Body of pancreas (tissue), 4 donors: ENCODE results near the gene GOLGA8R. TPM values are rescaled to one million over a fixed set of nuclear protein-coding genes. Genes with fewer than 3 reads are reported as not detected.
"Not testable (repeated sequence)": the region's sequence is repeated elsewhere in the genome, so short reads cannot be mapped to it uniquely, and the experiment has no call there.

Experiments used
- ATAC-seq: fragments of 150-250 bp; one replicate; pipeline ENCODE4 v1.9.1; 2016
- DNase-seq, 4 donors: peaks; one replicate each; pipeline ENCODE4 v3.0.0-alpha.2; 2019
- H3K27ac ChIP-seq, 4 donors: fragments of 200-600 bp; sonication (generic); 1 replicate in 3 of 4; 2 replicates in 1 of 4; pipeline versions ENCODE4 v1.5.1 to v1.6.1; 2016 to 2019; ENCODE audit warnings: mild to moderate bottlenecking in 1 of 4, mixed read lengths in 1 of 4, moderate library complexity in 1 of 4
- H3K27me3 ChIP-seq, 2 donors: fragments of 200-600 bp; sonication (generic); one replicate each; pipeline ENCODE4 v1.6.0; 2016; ENCODE audit warnings: mild to moderate bottlenecking in 1 of 2
- H3K36me3 ChIP-seq, 2 donors: fragments of 200-600 bp; sonication (generic); replicated peaks in 1 of 2; 2 replicates each; pipeline ENCODE4 v1.5.1; 2016; ENCODE audit warnings: low read depth in 2 of 2; ENCODE audit not compliant: insufficient read depth in 1 of 2
- H3K4me1 ChIP-seq: fragments of 200-600 bp; sonication (generic); one replicate; pipeline ENCODE4 v1.6.0; 2016
- H3K4me3 ChIP-seq, 2 donors: fragments of 200-600 bp; sonication (generic); 1 replicate in 1 of 2; 2 replicates in 1 of 2; pipeline ENCODE4 v1.5.1; 2016 to 2019
- H3K9me3 ChIP-seq, 3 donors: fragments of 200-600 bp; sonication (generic); 1 replicate in 2 of 3; 2 replicates in 1 of 3; pipeline ENCODE4 v1.5.1; 2016
- WGBS, 2 donors: methylation state at CpG; one replicate each; pipeline ENCODE4 v1.1.5; 2017; 5-methylcytosine and 5-hydroxymethylcytosine counted together
- intact Hi-C: fragments of 100-400 bp; cut with DNase I; formaldehyde crosslinking; loops from one replicate; pipeline ENCODE4 v1.15.1; 2023
- total RNA-seq, 2 donors: library from RNA; depleted of rRNA; stranded (reverse); fragments of >200 nt; gene quantifications; one replicate each; pipeline ENCODE4 v1.1.0, GENCODE V29; 2016
- TF ChIP-seq, protein P1 (sequence below), 7 experiments: fragments of 450-650 bp in 4 of 7; fragments of 200-600 bp in 3 of 7; sonication (generic) in 3 of 7; IDR thresholded peaks; one replicate each; pipeline ENCODE4 v1.5.1; 2016 to 2019; ENCODE audit warnings: antibody characterized with exemption in 7 of 7

The GOLGA8R gene
- total RNA-seq, 2 donors from 2014 or later: 6.2 to 6.6 TPM

DNA sequence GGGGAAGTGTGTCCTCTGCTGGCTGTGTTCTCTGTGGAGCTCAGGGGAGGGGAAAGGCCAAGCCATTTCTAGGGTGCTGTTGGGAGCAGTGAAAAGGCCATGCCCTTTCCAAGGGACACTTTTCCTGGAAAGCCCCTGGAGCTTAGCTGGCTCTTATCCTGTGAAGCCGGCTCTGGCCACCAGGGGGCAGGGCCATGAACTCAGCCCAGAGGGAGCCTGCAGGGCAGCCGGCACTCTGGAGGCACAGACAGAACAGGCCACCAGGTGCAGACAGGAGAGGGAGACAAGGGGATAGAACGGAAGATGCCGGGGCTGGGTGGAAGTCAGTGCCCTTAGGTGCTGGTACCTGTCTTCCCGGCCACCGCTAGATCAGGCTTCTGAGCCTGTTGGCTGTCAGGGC lies 15.1 kb downstream of the GOLGA8R start:
- peak; percentile 73 to 84 (median 81) for DNase-seq
- H3K9me3 ChIP-seq, ATAC-seq, H3K27me3 ChIP-seq, H3K36me3 ChIP-seq, H3K4me1 ChIP-seq, intact Hi-C loops, H3K27ac ChIP-seq, H3K4me3 ChIP-seq: not testable (repeated sequence)
- 0% methylated on average over 2 of the region's 6 CpGs; no CpG with 5 or more reads in 1 of the 2 donors for WGBS, 2 donors
- TF ChIP-seq, protein P1, sequence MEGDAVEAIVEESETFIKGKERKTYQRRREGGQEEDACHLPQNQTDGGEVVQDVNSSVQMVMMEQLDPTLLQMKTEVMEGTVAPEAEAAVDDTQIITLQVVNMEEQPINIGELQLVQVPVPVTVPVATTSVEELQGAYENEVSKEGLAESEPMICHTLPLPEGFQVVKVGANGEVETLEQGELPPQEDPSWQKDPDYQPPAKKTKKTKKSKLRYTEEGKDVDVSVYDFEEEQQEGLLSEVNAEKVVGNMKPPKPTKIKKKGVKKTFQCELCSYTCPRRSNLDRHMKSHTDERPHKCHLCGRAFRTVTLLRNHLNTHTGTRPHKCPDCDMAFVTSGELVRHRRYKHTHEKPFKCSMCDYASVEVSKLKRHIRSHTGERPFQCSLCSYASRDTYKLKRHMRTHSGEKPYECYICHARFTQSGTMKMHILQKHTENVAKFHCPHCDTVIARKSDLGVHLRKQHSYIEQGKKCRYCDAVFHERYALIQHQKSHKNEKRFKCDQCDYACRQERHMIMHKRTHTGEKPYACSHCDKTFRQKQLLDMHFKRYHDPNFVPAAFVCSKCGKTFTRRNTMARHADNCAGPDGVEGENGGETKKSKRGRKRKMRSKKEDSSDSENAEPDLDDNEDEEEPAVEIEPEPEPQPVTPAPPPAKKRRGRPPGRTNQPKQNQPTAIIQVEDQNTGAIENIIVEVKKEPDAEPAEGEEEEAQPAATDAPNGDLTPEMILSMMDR (IDR thresholded peaks at IDR 0.05): peak; percentile 13 to 46 (median 37)

DNA sequence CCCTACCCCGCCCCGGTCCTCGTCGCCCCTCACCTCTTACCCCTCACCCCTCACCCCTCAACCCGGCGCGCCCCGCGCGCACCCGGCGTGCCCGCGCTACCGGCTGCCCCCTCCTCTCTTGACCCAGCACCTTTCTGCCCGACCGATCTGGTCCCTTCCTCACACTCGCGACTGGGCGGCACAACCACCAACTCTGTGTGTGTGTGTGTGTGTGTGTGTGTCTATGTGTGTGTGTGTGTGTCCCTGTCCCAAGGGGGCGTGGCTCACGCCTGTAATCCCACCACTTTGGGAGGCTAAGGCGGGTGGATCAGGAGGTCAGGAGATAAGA lies 20.4 kb downstream of the GOLGA8R start:
- intact Hi-C loops: not testable (repeated sequence)
- ATAC-seq: peak; percentile 24
- WGBS, 2 donors: no CpG with 5 or more reads among the region's 23 CpGs

DNA sequence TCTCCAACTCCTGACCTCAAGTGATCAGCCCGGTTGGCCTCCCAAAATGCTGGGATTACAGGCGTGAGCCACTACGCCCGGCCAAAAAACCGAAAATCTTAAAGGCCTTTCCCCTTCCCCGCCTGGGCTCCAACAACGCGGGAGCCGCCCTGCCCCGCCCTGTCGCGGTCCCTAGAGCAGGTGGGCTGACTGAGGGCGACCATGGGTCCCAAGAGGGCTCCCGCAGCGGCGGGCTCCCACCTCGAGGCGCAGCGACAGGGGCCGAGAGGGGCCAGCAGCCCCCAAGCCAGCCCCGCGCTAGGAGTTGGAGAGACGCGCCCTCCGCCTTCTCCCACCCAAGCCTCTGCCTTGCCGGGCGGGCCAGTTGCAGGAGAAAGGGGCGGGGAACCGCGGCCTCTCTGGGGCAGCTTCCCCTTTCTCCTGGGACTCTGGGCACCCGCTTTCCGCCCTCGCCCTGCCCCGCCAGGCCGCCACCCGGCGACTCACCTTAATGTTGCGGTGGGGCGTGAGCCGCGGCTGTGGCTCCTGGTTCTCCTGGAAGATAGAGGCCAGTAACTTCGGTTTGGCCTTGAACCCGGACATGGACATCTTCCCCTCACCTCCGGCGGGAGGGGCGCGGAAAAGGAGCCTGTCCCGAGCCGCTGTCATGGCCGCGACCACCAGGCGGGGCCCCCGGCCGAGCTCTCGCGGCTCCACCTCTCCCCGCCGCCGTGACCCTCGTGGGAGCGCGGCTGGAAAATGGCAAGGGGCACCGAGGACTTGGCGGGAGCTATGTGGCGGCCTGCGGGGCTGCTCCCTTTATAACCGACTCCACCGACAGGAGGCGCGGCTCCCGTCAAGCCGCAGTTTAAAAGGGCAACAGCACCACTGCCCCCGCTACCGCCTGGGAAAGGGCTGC lies 21.0 kb downstream of the GOLGA8R start, which contains the start of gene CHRFAM7A:
Gene CHRFAM7A, minus strand, starts transcription at position 775 of the 898 bp plus-strand sequence. CDS start 10,189 bp downstream, outside the sequence.
- H3K36me3 ChIP-seq, H3K9me3 ChIP-seq, H3K27me3 ChIP-seq, H3K27ac ChIP-seq, H3K4me1 ChIP-seq, DNase-seq, H3K4me3 ChIP-seq, intact Hi-C loops: not testable (repeated sequence)
- ATAC-seq: peak; percentile 75
- WGBS, 2 donors: no CpG with 5 or more reads among the region's 74 CpGs

More for the DNA sequence above, 20.4 kb downstream of the GOLGA8R start:
- not testable (repeated sequence) for DNase-seq, H3K27ac ChIP-seq, H3K27me3 ChIP-seq, H3K4me1 ChIP-seq, H3K4me3 ChIP-seq, H3K36me3 ChIP-seq, H3K9me3 ChIP-seq

DNA sequence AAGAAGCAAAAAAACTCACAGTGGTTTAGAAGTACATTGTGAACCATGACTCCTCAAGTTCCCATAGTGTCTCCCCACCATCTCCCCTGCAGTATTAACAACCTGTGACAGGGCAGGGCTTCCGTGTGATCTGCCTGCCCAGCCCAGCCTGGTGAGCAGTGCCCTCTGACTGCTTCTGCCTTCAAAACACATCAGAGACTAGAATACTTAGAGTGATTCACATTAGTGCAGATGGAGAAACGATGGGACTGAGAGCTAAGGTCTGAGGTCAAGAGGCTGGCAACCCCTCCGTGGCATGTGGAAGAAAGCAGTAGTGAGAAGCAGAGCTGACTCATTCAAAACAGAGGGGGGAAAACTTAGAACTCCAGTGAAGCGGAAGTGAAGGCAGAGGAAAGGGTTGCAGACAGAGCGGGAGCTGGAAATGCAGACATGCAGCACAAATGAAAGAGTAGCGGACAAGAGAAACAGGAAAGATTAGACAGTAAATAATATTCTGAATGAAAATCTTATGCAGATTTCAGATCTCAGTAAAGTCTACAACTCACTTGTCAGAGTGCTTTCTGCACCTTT lies 27.7 kb downstream of the GOLGA8R start:
- DNase-seq, ATAC-seq, H3K27ac ChIP-seq, intact Hi-C loops, H3K4me3 ChIP-seq, H3K36me3 ChIP-seq, H3K4me1 ChIP-seq, H3K9me3 ChIP-seq, H3K27me3 ChIP-seq: not testable (repeated sequence)
- WGBS, 2 donors: no CpG with 5 or more reads among the region's 6 CpGs

DNA sequence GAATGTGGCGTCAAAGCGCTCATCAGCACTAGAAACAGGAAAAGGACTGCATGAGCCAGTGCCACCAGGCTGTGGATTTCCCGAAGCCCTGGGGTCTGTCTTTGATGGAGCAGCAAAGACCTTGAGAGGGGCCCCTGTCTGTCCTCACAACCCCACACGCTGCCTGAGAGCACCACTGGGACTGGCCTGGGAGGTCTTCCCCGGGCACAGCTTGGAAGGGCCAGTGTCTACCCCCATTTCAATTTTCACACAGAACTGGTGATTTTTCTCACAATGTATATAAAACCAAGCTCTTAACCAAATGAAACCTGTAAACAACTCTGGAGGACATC lies 37.0 kb downstream of the GOLGA8R start:
- H3K4me3 ChIP-seq, H3K4me1 ChIP-seq, H3K9me3 ChIP-seq, H3K36me3 ChIP-seq, intact Hi-C loops, ATAC-seq, DNase-seq, H3K27ac ChIP-seq, H3K27me3 ChIP-seq: not testable (repeated sequence)
- WGBS, 2 donors: no CpG with 5 or more reads among the region's 5 CpGs

DNA sequence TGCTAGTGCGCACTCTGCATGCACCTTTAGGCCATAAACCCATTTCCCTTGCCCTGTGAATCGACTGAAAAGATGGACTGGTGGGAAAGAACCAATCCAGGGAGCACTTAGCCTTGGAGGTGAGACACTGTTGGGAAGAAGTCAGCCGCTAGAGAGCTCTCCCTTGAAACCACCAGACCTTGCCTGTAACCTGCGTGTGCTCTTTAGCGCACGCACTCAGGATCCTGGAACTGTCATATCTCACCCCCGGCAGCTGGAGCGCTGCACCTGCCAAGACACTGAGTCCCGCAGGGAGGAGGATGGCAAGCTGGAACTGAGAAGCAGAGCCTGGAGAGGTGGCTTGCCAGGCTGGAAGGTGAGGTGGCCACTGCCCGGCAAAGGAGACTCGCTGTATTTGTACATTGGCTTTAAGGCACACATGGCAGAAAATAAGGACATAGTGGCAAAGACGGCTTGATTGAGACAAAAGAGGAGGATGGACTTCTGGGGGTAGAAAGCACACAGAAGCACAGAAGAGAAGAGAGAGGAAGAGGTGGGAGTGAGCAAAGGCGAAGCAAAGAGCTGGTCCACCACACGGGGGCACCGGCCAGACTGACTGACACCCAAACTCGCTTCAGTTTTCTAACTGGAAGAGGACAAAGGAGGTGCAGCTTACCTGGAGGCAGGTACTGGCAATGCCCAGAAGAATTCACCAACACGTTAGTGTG lies 37.5 kb downstream of the GOLGA8R start:
- H3K4me3 ChIP-seq, DNase-seq, H3K4me1 ChIP-seq, H3K36me3 ChIP-seq, H3K27me3 ChIP-seq, H3K9me3 ChIP-seq, ATAC-seq, intact Hi-C loops, H3K27ac ChIP-seq: not testable (repeated sequence)
- WGBS, 2 donors: no CpG with 5 or more reads among the region's 17 CpGs

DNA sequence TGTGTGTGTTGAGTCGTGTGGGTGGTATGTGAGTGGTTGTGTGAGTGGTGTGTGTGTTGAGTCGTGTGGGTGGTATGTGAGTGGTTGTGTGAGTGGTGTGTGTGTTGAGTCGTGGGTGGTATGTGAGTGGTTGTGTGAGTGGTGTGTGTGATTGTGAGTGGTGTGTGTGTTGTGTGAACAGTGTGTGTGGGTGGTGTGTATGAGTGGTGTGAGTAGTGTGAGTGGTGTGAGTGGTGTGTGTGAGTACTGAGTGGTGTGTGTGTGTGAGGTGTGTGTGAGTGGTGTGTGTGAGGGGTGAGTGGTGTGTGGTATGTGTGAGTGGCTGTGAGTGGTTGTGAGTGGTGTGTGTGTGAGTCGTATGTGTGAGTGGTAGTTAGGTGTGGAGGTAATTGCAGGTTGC lies 38.2 kb downstream of the GOLGA8R start:
- DNase-seq, H3K36me3 ChIP-seq, H3K9me3 ChIP-seq, H3K4me1 ChIP-seq, intact Hi-C loops, ATAC-seq, H3K27me3 ChIP-seq, H3K4me3 ChIP-seq, H3K27ac ChIP-seq: not testable (repeated sequence)
- WGBS, 2 donors: 38 to 59% methylated on average over 4 of the region's 4 CpGs

DNA sequence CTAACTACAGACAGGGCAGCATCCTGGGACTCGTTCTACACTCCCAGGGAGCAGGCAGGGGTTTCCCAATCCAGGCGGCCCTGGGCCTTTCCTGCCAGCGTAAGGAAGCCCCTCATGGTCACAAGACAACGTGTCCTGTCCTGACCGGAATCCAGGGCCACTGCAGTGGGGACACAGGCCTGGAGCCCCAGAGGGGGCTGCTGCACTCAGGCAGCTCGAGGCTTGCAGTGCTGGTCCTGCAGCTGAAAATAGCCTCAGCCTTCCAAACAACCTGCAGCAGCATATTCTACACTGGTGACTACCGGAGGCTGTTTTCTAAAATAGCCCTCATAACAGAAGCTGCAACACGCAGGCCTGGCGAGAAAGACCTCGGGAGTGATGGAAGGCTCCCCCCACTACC lies 39.2 kb downstream of the GOLGA8R start:
- DNase-seq, H3K9me3 ChIP-seq, H3K4me1 ChIP-seq, H3K27me3 ChIP-seq, H3K36me3 ChIP-seq, ATAC-seq, H3K27ac ChIP-seq, intact Hi-C loops, H3K4me3 ChIP-seq: not testable (repeated sequence)
- 100% methylated on average over 1 of the region's 10 CpGs; no CpG with 5 or more reads in 1 of the 2 donors for WGBS, 2 donors

DNA sequence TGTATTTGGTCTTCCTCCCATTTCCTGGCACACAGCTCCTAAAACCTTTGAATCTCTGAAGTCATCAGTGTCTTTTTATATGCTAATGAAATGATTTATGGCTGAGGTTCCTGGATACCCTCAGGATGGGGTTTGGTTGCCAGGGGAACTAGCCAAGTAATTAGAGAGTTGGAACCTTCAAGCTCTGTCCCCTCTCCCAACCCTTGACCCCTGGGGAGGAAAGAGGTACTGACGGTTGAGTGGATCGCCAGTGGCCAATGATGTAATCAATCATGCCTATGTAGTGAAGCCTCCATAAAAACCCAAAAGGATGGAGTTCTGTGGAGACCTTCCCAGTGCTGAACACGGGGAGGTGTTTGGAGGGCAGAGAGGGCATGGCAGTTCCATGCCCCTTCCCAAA lies 45.8 kb downstream of the GOLGA8R start:
- H3K27ac ChIP-seq, H3K9me3 ChIP-seq, DNase-seq, intact Hi-C loops, ATAC-seq, H3K36me3 ChIP-seq, H3K27me3 ChIP-seq, H3K4me3 ChIP-seq, H3K4me1 ChIP-seq: not testable (repeated sequence)
- WGBS, 2 donors: no CpG with 5 or more reads among the region's 3 CpGs

DNA sequence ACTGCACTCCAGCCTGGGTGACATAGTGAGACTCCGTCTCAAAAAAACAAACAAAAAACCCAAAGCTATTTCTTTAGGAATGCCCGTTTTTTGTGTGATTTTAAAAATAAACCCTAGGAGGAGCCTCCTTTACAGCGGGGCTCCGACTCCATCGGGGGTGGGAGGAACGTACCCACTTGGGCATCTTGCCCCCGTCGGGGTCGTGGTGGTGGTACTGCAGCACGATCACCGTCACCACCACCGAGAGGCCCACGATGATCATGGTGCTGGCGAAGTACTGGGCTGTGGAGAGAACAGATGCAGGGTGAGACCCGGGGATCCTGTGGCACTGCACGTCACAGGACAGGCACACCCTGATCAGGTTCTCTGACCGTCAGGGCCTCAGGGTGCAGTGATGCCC lies 46.8 kb downstream of the GOLGA8R start:
- H3K4me1 ChIP-seq, H3K27me3 ChIP-seq, DNase-seq, H3K4me3 ChIP-seq, H3K9me3 ChIP-seq, ATAC-seq, intact Hi-C loops, H3K27ac ChIP-seq, H3K36me3 ChIP-seq: not testable (repeated sequence)
- WGBS, 2 donors: 88 to 92% methylated on average over 12 to 13 of the region's 17 CpGs
